Measurements from ENCODE around the gene LDLRAD4.

LDLRAD4 gene

GRCh38 chr18:13624563-13625237, 406.1 kb downstream of the LDLRAD4 start:
- H3K9ac ChIP-seq (ENCODE audit: low read depth, low read length): no peak overlapping the region
- peaks cover 9% of the 10 kb centered on the region for H3K27me3 ChIP-seq (ENCODE audit: control insufficient read depth, insufficient read depth, low read length)
- no peaks in the 10 kb centered on the region for H3K9me3 ChIP-seq (replicated peaks; ENCODE audit: low read length)
- H3K4me1 ChIP-seq (ENCODE audit: control insufficient read depth, insufficient read depth, low read length): no peaks in the 10 kb centered on the region
- no peak overlapping the region for H3K4me2 ChIP-seq (ENCODE audit: low read length)
- H3K36me3 ChIP-seq (ENCODE audit: insufficient read depth, low read length): no peaks in the 10 kb centered on the region
- H3K4me3 ChIP-seq (ENCODE audit: low read length): no peak overlapping the region

- no peaks in the 10 kb centered on the region for H3K4me1 ChIP-seq (ENCODE audit: control insufficient read depth, insufficient read depth, low read length)
- H3K27me3 ChIP-seq (ENCODE audit: control insufficient read depth, insufficient read depth, low read length): peaks cover 9% of the 10 kb centered on the region
- H3K4me2 ChIP-seq (ENCODE audit: low read length): no peak overlapping the region
- no peak overlapping the region for H3K9ac ChIP-seq (ENCODE audit: low read depth, low read length)
- no peaks in the 10 kb centered on the region for H3K36me3 ChIP-seq (ENCODE audit: insufficient read depth, low read length)
- no peak overlapping the region for H3K4me3 ChIP-seq (ENCODE audit: low read length)
- H3K9me3 ChIP-seq (replicated peaks; ENCODE audit: low read length): no peaks in the 10 kb centered on the region
These were observed 406.8 kb downstream of the LDLRAD4 start for GRCh38 chr18:13625355-13625754.

GRCh38 chr18:13625843-13626543, 407.4 kb downstream of the LDLRAD4 start:
- no peak overlapping the region for H3K4me2 ChIP-seq (ENCODE audit: low read length)
- H3K36me3 ChIP-seq (ENCODE audit: insufficient read depth, low read length): no peaks in the 10 kb centered on the region
- no peak overlapping the region for H3K9ac ChIP-seq (ENCODE audit: low read depth, low read length)
- peaks cover 9% of the 10 kb centered on the region for H3K27me3 ChIP-seq (ENCODE audit: control insufficient read depth, insufficient read depth, low read length)
- H3K4me3 ChIP-seq (ENCODE audit: low read length): no peak overlapping the region
- H3K4me1 ChIP-seq (ENCODE audit: control insufficient read depth, insufficient read depth, low read length): no peaks in the 10 kb centered on the region
- no peaks in the 10 kb centered on the region for H3K9me3 ChIP-seq (replicated peaks; ENCODE audit: low read length)

- Histone ChIP-seq H3K36me3 (ENCODE audit: insufficient read depth, low read length) (no peaks in the 10 kb centered on the region), H3K27me3 (ENCODE audit: control insufficient read depth, insufficient read depth, low read length) (peaks cover 9% of the 10 kb centered on the region), H3K9ac (ENCODE audit: low read depth, low read length) (no peak overlapping the region), H3K4me3 (ENCODE audit: low read length) (no peak overlapping the region), H3K9me3 (replicated peaks; ENCODE audit: low read length) (no peaks in the 10 kb centered on the region), H3K4me1 (ENCODE audit: control insufficient read depth, insufficient read depth, low read length) (no peaks in the 10 kb centered on the region), H3K4me2 (ENCODE audit: low read length) (no peak overlapping the region)
These were observed 408.0 kb downstream of the LDLRAD4 start for GRCh38 chr18:13626544-13626908.

- H3K4me3 ChIP-seq (ENCODE audit: low read length): no peak overlapping the region
- no peak overlapping the region for H3K9ac ChIP-seq (ENCODE audit: low read depth, low read length)
- H3K4me1 ChIP-seq (ENCODE audit: control insufficient read depth, insufficient read depth, low read length): no peaks in the 10 kb centered on the region
- H3K4me2 ChIP-seq (ENCODE audit: low read length): no peak overlapping the region
- no peaks in the 10 kb centered on the region for H3K36me3 ChIP-seq (ENCODE audit: insufficient read depth, low read length)
- peaks cover 9% of the 10 kb centered on the region for H3K27me3 ChIP-seq (ENCODE audit: control insufficient read depth, insufficient read depth, low read length)
- H3K9me3 ChIP-seq (replicated peaks; ENCODE audit: low read length): no peaks in the 10 kb centered on the region
These were observed 409.1 kb downstream of the LDLRAD4 start for GRCh38 chr18:13627639-13628038.

- H3K36me3 ChIP-seq (ENCODE audit: insufficient read depth, low read length): no peaks in the 10 kb centered on the region
- H3K9me3 ChIP-seq (replicated peaks; ENCODE audit: low read length): no peaks in the 10 kb centered on the region
- H3K4me1 ChIP-seq (ENCODE audit: control insufficient read depth, insufficient read depth, low read length): no peaks in the 10 kb centered on the region
- no peak overlapping the region for H3K4me2 ChIP-seq (ENCODE audit: low read length)
- H3K27me3 ChIP-seq (ENCODE audit: control insufficient read depth, insufficient read depth, low read length): peaks cover 10% of the 10 kb centered on the region
- H3K4me3 ChIP-seq (ENCODE audit: low read length): no peak overlapping the region
- H3K9ac ChIP-seq (ENCODE audit: low read depth, low read length): no peak overlapping the region
These were observed 409.7 kb downstream of the LDLRAD4 start for GRCh38 chr18:13628211-13628610.

- no peak overlapping the region for H3K4me3 ChIP-seq (ENCODE audit: low read length)
- peaks cover 14% of the 10 kb centered on the region for H3K27me3 ChIP-seq (ENCODE audit: control insufficient read depth, insufficient read depth, low read length)
- H3K36me3 ChIP-seq (ENCODE audit: insufficient read depth, low read length): no peaks in the 10 kb centered on the region
- H3K9ac ChIP-seq (ENCODE audit: low read depth, low read length): no peak overlapping the region
- H3K4me2 ChIP-seq (ENCODE audit: low read length): no peak overlapping the region
- no peaks in the 10 kb centered on the region for H3K4me1 ChIP-seq (ENCODE audit: control insufficient read depth, insufficient read depth, low read length)
- H3K9me3 ChIP-seq (replicated peaks; ENCODE audit: low read length): no peaks in the 10 kb centered on the region
These were observed 411.5 kb downstream of the LDLRAD4 start for GRCh38 chr18:13629841-13630715.

- Histone ChIP-seq H3K36me3 (ENCODE audit: insufficient read depth, low read length) (no peaks in the 10 kb centered on the region), H3K4me3 (ENCODE audit: low read length) (no peak overlapping the region), H3K4me2 (ENCODE audit: low read length) (no peak overlapping the region), H3K9ac (ENCODE audit: low read depth, low read length) (no peak overlapping the region), H3K4me1 (ENCODE audit: control insufficient read depth, insufficient read depth, low read length) (no peaks in the 10 kb centered on the region), H3K27me3 (ENCODE audit: control insufficient read depth, insufficient read depth, low read length) (peaks cover 20% of the 10 kb centered on the region), H3K9me3 (replicated peaks; ENCODE audit: low read length) (no peaks in the 10 kb centered on the region)
These were observed 412.2 kb downstream of the LDLRAD4 start for GRCh38 chr18:13630716-13631268.

GRCh38 chr18:13633700-13634099, 415.1 kb downstream of the LDLRAD4 start:
- H3K9me3 ChIP-seq (replicated peaks; ENCODE audit: low read length): no peaks in the 10 kb centered on the region
- H3K4me3 ChIP-seq (ENCODE audit: low read length): no peak overlapping the region
- H3K36me3 ChIP-seq (ENCODE audit: insufficient read depth, low read length): no peaks in the 10 kb centered on the region
- no peak overlapping the region for H3K9ac ChIP-seq (ENCODE audit: low read depth, low read length)
- peaks cover 20% of the 10 kb centered on the region for H3K27me3 ChIP-seq (ENCODE audit: control insufficient read depth, insufficient read depth, low read length)
- no peak overlapping the region for H3K4me2 ChIP-seq (ENCODE audit: low read length)
- H3K4me1 ChIP-seq (ENCODE audit: control insufficient read depth, insufficient read depth, low read length): no peaks in the 10 kb centered on the region

- H3K4me2 ChIP-seq (ENCODE audit: low read length): no peak overlapping the region
- H3K36me3 ChIP-seq (ENCODE audit: insufficient read depth, low read length): no peaks in the 10 kb centered on the region
- no peak overlapping the region for H3K9ac ChIP-seq (ENCODE audit: low read depth, low read length)
- peaks cover 26% of the 10 kb centered on the region for H3K27me3 ChIP-seq (ENCODE audit: control insufficient read depth, insufficient read depth, low read length)
- no peaks in the 10 kb centered on the region for H3K4me1 ChIP-seq (ENCODE audit: control insufficient read depth, insufficient read depth, low read length)
- no peaks in the 10 kb centered on the region for H3K9me3 ChIP-seq (replicated peaks; ENCODE audit: low read length)
- H3K4me3 ChIP-seq (ENCODE audit: low read length): no peak overlapping the region
These were observed 416.5 kb downstream of the LDLRAD4 start for GRCh38 chr18:13635046-13635445.

Data from skeletal muscle satellite cell (primary cell).